ENCODE results near the gene ATP10B. TPM values are rescaled to one million over a fixed set of nuclear protein-coding genes. Genes with fewer than 3 reads are reported as not detected.

The ATP10B gene
- total and polyA plus RNA-seq, 2 of the 8 experiments (the other 6 are each of a cell fraction or from before 2014, with no cell fraction given) = 0.06 to 0.11 TPM

DNA sequence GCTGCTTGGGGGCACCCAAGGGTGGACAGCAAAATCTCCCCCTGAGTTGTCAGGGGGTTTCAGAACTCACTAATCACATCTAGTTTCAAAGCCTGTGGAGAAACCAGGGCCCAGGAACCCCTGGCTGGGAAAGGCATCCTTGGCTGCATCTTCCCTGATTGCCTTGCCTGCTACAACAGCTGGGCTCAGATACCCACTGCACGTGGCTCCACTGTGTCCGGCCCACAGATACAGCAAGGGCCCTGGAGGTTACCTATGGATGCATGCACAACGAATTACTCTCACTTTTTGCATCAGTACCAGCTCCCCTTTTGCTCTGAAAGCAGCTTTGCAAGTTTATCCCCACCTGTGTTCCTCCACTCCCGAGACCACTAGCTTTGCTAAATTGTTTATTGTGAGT lies 55.0 kb downstream of the ATP10B start:
- no peak overlapping the region for H3K4me2 ChIP-seq (ENCODE audit: insufficient read depth in 1 of 2, low read depth in 2 of 2, low read length in 2 of 2)
- H3K4ac ChIP-seq (replicated peaks; ENCODE audit: insufficient read length, low read depth, low read length) = no peak overlapping the region
- H3K9me3 ChIP-seq (ENCODE audit: insufficient read depth in 2 of 2, low read depth in 1 of 2, low read length in 1 of 2) = no peaks in the 10 kb centered on the region
- no peak overlapping the region for H4K5ac ChIP-seq (ENCODE audit: insufficient read length, low read depth, low read length)
- H3K4me3 ChIP-seq (ENCODE audit: extremely low read depth in 1 of 4, insufficient read depth in 2 of 4, low read depth in 3 of 4, low read length in 4 of 4) = no peak overlapping the region
- no peak for TF ChIP-seq ASH2L (IDR thresholded peaks at IDR 0.05; ENCODE audit: low read length)
- no peak for TF ChIP-seq TAF1 (IDR thresholded peaks at IDR 0.05; ENCODE audit: low read depth, low read length)
- TF ChIP-seq BRCA1 (IDR thresholded peaks at IDR 0.05; ENCODE audit: low read depth, low read length) = no peak
- TF ChIP-seq SIN3A (conservative IDR thresholded peaks at IDR 0.05 in 1 of 2, IDR thresholded peaks at IDR 0.05 in 1 of 2; ENCODE audit: low read depth in 1 of 2, low read length in 2 of 2) = no peak
- no peak for TF ChIP-seq TCF12 (IDR thresholded peaks at IDR 0.05; ENCODE audit: low read depth, low read length)
- 91% methylated on average over 4 of the region's 4 CpGs; no CpG with 5 or more reads in 1 of the 2 experiments for WGBS, 2 experiments (ENCODE audit: extremely low coverage in 1 of 2, insufficient coverage in 1 of 2, insufficient read length in 1 of 2, insufficient replicate concordance in 2 of 2, low coverage in 1 of 2, low lambda C conversion rate in 2 of 2, missing lambda C conversion rate in 1 of 2)
- no peaks in the 10 kb centered on the region for H3K36me3 ChIP-seq (ENCODE audit: control insufficient read depth in 2 of 4, insufficient read depth in 4 of 4, low read length in 3 of 4)
- no peaks in the 10 kb centered on the region for H3K79me2 ChIP-seq (ENCODE audit: control insufficient read depth in 1 of 2, insufficient read depth in 2 of 2, low read length in 2 of 2)
- no peak for DNase-seq (ENCODE audit: low read depth in 1 of 2, low spot score in 2 of 2)
- no peak overlapping the region for H3K27ac ChIP-seq (ENCODE audit: low read depth, low read length)
- no peak overlapping the region for H2BK20ac ChIP-seq (ENCODE audit: low read length)
- H2BK5ac ChIP-seq (ENCODE audit: low read depth, low read length) = no peak overlapping the region
- no peak overlapping the region for H3K9ac ChIP-seq (replicated peaks in 1 of 4; ENCODE audit: extremely low read depth in 1 of 4, low read depth in 3 of 4, low read length in 3 of 4)
- no peak overlapping the region for H2BK120ac ChIP-seq (replicated peaks; ENCODE audit: low read depth, low read length)
- H3K56ac ChIP-seq (replicated peaks; ENCODE audit: insufficient read length, low read depth, low read length) = no peak overlapping the region
- H2AK5ac ChIP-seq (ENCODE audit: low read depth, low read length) = no peak overlapping the region
- H3K4me1 ChIP-seq (replicated peaks in 1 of 4; ENCODE audit: control insufficient read depth in 3 of 4, insufficient read depth in 4 of 4, low read length in 3 of 4) = no peaks in the 10 kb centered on the region
- H3K79me1 ChIP-seq (ENCODE audit: low read depth, low read length) = no peaks in the 10 kb centered on the region
- FAIRE-seq = no peak
- ChIA-PET POLR2A (ENCODE audit: partially characterized antibody) (no interaction called here), CTCF (ENCODE audit: partially characterized antibody) (interaction anchor here (0.7 to 2.8 kb wide), 3 partner anchors 10 to 110 kb away, joined by 4 to 12 read pairs (median 4); no protein-coding TSS in a partner anchor)
- H3K23ac ChIP-seq (ENCODE audit: insufficient read length) = no peak overlapping the region
- no peaks in the 10 kb centered on the region for H3K23me2 ChIP-seq (ENCODE audit: low read depth, low read length)
- H2BK12ac ChIP-seq (ENCODE audit: low read depth, low read length) = no peak overlapping the region
- H2BK15ac ChIP-seq (ENCODE audit: low read length) = no peak overlapping the region
- no peaks in the 10 kb centered on the region for H4K20me1 ChIP-seq (replicated peaks in 1 of 2; ENCODE audit: control insufficient read depth in 1 of 2, insufficient read depth in 2 of 2, low read length in 2 of 2)
- no peaks in the 10 kb centered on the region for H3K27me3 ChIP-seq (replicated peaks in 1 of 4; ENCODE audit: control insufficient read depth in 3 of 4, extremely low read depth in 1 of 4, insufficient read depth in 3 of 4, low read length in 3 of 4)
- H3K18ac ChIP-seq (ENCODE audit: extremely low read depth, low read length) = no peak overlapping the region
- no peak overlapping the region for H2AFZ ChIP-seq (ENCODE audit: low read length)
- no peak overlapping the region for H3K14ac ChIP-seq (ENCODE audit: insufficient read length)
- H4K8ac ChIP-seq (ENCODE audit: extremely low read depth, insufficient read depth, low read length) = no peak overlapping the region
- no peak overlapping the region for H4K91ac ChIP-seq (replicated peaks; ENCODE audit: insufficient read length, low read length)

Measured in H1 (cell line).